GM12878 (cell line): ENCODE results near the gene ASRGL1.

Source experiments
- BACH1 ChIP-seq: fragments of 450-650 bp; IDR thresholded peaks from 2 replicates; pipeline ENCODE4 v1.6.1; 2017; ENCODE audit warnings: mild to moderate bottlenecking, borderline replicate concordance
- CEBPB ChIP-seq, 2 experiments: fragments of 150-350 bp in 1 of 2; IDR thresholded peaks; 2 replicates each; pipeline ENCODE4 v1.6.1; 2012 to 2014; ENCODE audit warnings: low read depth in 2 of 2, low read length in 2 of 2, borderline replicate concordance in 1 of 2, inconsistent platforms in 1 of 2
- KAT2A ChIP-seq: conservative IDR thresholded peaks from 2 replicates; pipeline ENCODE4 v1.6.1; 2011; ENCODE audit warnings: low read depth, low read length; ENCODE audit not compliant: control insufficient read depth
- POLR2A ChIP-seq: IDR thresholded peaks from 2 replicates; pipeline ENCODE4 v1.6.1; 2011; ENCODE audit warnings: low read depth, mild to moderate bottlenecking, low read length
- POLR2AphosphoS5 ChIP-seq: IDR thresholded peaks from 2 replicates; pipeline ENCODE4 v1.6.1; 2011; ENCODE audit warnings: mild to moderate bottlenecking, low read length, inconsistent platforms
- TAF1 ChIP-seq: IDR thresholded peaks from 2 replicates; pipeline ENCODE4 v1.6.1; 2011; ENCODE audit warnings: mild to moderate bottlenecking, low read depth, low read length, borderline replicate concordance
- TF ChIP-seq, protein P1 (sequence below), 3 experiments: IDR thresholded peaks in 2 of 3; conservative IDR thresholded peaks in 1 of 3; 2 replicates each; pipeline ENCODE4 v1.5.1; 2011; ENCODE audit warnings: low read depth in 3 of 3, low read length in 3 of 3, mild to moderate bottlenecking in 3 of 3, control low read depth in 2 of 3, moderate library complexity in 2 of 3, inconsistent platforms in 1 of 3, mixed read lengths in 1 of 3; ENCODE audit not compliant: control insufficient read depth in 2 of 3, insufficient read depth in 1 of 3; ENCODE audit errors: extremely low read depth in 1 of 3
- TF ChIP-seq, protein P2 (sequence below): IDR thresholded peaks from 2 replicates; pipeline ENCODE4 v1.6.1; 2012; ENCODE audit warnings: low read length, inconsistent platforms

DNA sequence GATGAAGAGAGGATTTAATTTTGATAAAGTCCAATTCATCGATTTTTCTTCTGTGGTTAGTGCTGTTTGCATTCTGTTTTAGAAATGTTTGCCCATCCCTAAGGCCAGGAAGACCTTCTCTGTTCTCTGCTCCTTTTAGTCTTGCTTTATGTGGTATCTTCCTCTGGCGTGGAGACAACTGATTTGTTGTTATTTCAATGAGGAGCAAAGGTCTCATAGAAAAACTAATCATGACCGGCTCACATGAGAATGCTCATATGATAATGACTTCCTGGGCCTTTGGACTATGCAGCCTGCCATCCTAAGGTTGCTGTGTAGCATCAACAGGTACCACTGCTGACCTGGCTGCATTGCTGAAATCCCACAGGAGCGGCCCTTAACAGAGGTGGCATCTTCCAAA lies 101.4 kb downstream of the ASRGL1 start:
- TF ChIP-seq, protein P1, sequence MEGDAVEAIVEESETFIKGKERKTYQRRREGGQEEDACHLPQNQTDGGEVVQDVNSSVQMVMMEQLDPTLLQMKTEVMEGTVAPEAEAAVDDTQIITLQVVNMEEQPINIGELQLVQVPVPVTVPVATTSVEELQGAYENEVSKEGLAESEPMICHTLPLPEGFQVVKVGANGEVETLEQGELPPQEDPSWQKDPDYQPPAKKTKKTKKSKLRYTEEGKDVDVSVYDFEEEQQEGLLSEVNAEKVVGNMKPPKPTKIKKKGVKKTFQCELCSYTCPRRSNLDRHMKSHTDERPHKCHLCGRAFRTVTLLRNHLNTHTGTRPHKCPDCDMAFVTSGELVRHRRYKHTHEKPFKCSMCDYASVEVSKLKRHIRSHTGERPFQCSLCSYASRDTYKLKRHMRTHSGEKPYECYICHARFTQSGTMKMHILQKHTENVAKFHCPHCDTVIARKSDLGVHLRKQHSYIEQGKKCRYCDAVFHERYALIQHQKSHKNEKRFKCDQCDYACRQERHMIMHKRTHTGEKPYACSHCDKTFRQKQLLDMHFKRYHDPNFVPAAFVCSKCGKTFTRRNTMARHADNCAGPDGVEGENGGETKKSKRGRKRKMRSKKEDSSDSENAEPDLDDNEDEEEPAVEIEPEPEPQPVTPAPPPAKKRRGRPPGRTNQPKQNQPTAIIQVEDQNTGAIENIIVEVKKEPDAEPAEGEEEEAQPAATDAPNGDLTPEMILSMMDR (IDR thresholded peaks at IDR 0.05 in 2 of 3, conservative IDR thresholded peaks at IDR 0.05 in 1 of 3; ENCODE audit: control insufficient read depth in 2 of 3, extremely low read depth in 1 of 3, insufficient read depth in 1 of 3, low read depth in 3 of 3, low read length in 3 of 3) = no peak
- TF ChIP-seq POLR2AphosphoS5 (no peak), POLR2A (no peak), TAF1 (no peak), KAT2A (no peak), BACH1 (no peak), CEBPB (IDR thresholded peaks at IDR 0.05; ENCODE audit: borderline replicate concordance in 1 of 2, low read depth in 2 of 2, low read length in 2 of 2) (no peak)
- TF ChIP-seq, protein P2, sequence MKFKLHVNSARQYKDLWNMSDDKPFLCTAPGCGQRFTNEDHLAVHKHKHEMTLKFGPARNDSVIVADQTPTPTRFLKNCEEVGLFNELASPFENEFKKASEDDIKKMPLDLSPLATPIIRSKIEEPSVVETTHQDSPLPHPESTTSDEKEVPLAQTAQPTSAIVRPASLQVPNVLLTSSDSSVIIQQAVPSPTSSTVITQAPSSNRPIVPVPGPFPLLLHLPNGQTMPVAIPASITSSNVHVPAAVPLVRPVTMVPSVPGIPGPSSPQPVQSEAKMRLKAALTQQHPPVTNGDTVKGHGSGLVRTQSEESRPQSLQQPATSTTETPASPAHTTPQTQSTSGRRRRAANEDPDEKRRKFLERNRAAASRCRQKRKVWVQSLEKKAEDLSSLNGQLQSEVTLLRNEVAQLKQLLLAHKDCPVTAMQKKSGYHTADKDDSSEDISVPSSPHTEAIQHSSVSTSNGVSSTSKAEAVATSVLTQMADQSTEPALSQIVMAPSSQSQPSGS = no peak
